ENCODE measurements around the gene STAG1.
"Not testable (repeated sequence)": the region's sequence is repeated elsewhere in the genome, so short reads cannot be mapped to it uniquely, and the experiment has no call there.

Gene STAG1

GRCh38 chr3:136514533-136514932 lies 237.6 kb downstream of the STAG1 start:
- not testable (repeated sequence) for FAIRE-seq; DNase-seq (ENCODE audit: low spot score)

- FAIRE-seq (no peak), DNase-seq (ENCODE audit: low spot score) (no peak)
These were observed 238.8 kb downstream of the STAG1 start for GRCh38 chr3:136513367-136513766.

GRCh38 chr3:136512381-136512780 lies 239.8 kb downstream of the STAG1 start:
- FAIRE-seq: no peak

GRCh38 chr3:136505676-136506075 lies 246.5 kb downstream of the STAG1 start:
- DNase-seq (ENCODE audit: low spot score) (no peak), FAIRE-seq (no peak)

More at GRCh38 chr3:136512381-136512780, 239.8 kb downstream of the STAG1 start:
- no peak for DNase-seq (ENCODE audit: low spot score)

GRCh38 chr3:136503056-136503455 lies 249.1 kb downstream of the STAG1 start:
- FAIRE-seq: no peak
- no peak for DNase-seq (ENCODE audit: low spot score)

GRCh38 chr3:136498919-136499447 lies 253.2 kb downstream of the STAG1 start:
- FAIRE-seq: no peak
- no peak for DNase-seq (ENCODE audit: low spot score)

- DNase-seq (ENCODE audit: low spot score) (no peak), FAIRE-seq (no peak)
These were observed 257.0 kb downstream of the STAG1 start for GRCh38 chr3:136495213-136495612.

GRCh38 chr3:136490646-136491405 lies 261.4 kb downstream of the STAG1 start:
- FAIRE-seq: no peak

GRCh38 chr3:136485777-136486176 lies 266.4 kb downstream of the STAG1 start:
- DNase-seq (ENCODE audit: low spot score) (no peak), FAIRE-seq (no peak)

More at GRCh38 chr3:136490646-136491405, 261.4 kb downstream of the STAG1 start:
- DNase-seq (ENCODE audit: low spot score): no peak

GRCh38 chr3:136476280-136476679 lies 275.9 kb downstream of the STAG1 start:
- no peak for DNase-seq (ENCODE audit: low spot score)
- no peak for FAIRE-seq

GRCh38 chr3:136474876-136475275 lies 277.3 kb downstream of the STAG1 start:
- not testable (repeated sequence) for FAIRE-seq; DNase-seq (ENCODE audit: low spot score)

GRCh38 chr3:136473716-136474326 lies 278.4 kb downstream of the STAG1 start:
- no peak for FAIRE-seq
- DNase-seq (ENCODE audit: low spot score): no peak

- FAIRE-seq (no peak), DNase-seq (ENCODE audit: low spot score) (no peak)
These were observed 286.9 kb downstream of the STAG1 start for GRCh38 chr3:136465296-136465695.

- FAIRE-seq (no peak), DNase-seq (ENCODE audit: low spot score) (no peak)
These were observed 287.7 kb downstream of the STAG1 start for GRCh38 chr3:136464502-136464901.

- FAIRE-seq (no peak), DNase-seq (ENCODE audit: low spot score) (no peak)
These were observed 289.0 kb downstream of the STAG1 start for GRCh38 chr3:136463170-136463569.

- no peak for FAIRE-seq
- no peak for DNase-seq (ENCODE audit: low spot score)
These were observed 294.4 kb downstream of the STAG1 start for GRCh38 chr3:136457793-136458192.

GRCh38 chr3:136456196-136456595 lies 296.0 kb downstream of the STAG1 start:
- no peak for FAIRE-seq
- no peak for DNase-seq (ENCODE audit: low spot score)

GRCh38 chr3:136444581-136444980 lies 307.6 kb downstream of the STAG1 start:
- FAIRE-seq (no peak), DNase-seq (ENCODE audit: low spot score) (no peak)

GRCh38 chr3:136437043-136437442 lies 315.1 kb downstream of the STAG1 start:
- no peak for DNase-seq (ENCODE audit: low spot score)
- FAIRE-seq: no peak

- DNase-seq (ENCODE audit: low spot score) (no peak), FAIRE-seq (no peak)
These were observed 317.7 kb downstream of the STAG1 start for GRCh38 chr3:136434429-136434828.

- FAIRE-seq (no peak), DNase-seq (ENCODE audit: low spot score) (no peak)
These were observed 319.5 kb downstream of the STAG1 start for GRCh38 chr3:136432685-136433084.

- DNase-seq (ENCODE audit: low spot score) (no peak), FAIRE-seq (no peak)
These were observed 324.0 kb downstream of the STAG1 start for GRCh38 chr3:136428167-136428566.

GRCh38 chr3:136427236-136427635 lies 324.9 kb downstream of the STAG1 start:
- DNase-seq (ENCODE audit: low spot score) (no peak), FAIRE-seq (no peak)

Data from urothelium cell line (cell line).